Measurements from ENCODE around the gene SLC35E1.
A peak's percentile ranks its signal among the peaks of the same experiment; 100 is the strongest.

Gene SLC35E1

DNA sequence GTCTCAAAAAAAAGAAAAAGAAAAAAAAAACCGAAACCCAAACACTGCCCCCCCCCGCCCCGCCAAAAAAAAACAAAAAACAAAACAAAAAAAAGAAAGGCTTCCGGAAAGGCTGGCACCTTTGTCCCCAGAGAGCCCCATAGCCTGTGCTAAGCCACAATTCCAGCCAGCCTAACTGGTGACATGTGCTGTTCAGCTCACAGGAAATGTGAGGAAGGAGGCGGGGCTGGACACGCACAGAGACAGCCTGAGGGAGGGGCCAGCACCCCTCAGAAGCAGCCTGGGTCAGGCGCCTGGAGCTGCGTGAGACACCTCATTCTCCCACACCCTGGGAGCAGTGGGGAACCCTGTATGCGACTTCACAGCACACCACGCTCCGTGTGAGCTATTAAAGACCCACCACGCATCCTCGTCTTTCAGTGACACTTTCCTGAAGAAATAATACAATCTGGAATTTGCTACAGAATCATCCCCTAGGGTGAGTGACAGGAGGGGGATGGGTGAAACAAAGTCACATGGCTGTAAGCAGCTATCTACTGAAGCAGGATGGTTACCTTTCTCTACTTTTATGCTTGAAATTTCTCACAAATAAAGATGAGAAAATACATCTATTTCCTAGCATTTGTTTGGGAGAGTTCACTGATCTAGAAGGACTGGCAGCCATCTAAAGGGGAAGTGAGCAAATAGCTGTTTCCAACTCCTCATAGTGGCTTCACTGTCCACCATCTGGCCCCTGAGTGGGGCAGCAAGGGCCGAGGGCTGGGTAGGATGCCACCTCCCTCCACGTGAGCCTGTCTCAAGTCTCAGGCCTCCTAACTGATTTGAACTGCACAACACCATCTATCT lies 12.3 kb upstream of the SLC35E1 start:
- H3K27me3 ChIP-seq (ENCODE audit: insufficient read depth, poor library complexity, severe bottlenecking) = no peaks in the 10 kb centered on the region
- peak; percentile 89 for ATAC-seq (ENCODE audit: low read depth)
- H3K9me3 ChIP-seq (ENCODE audit: severe bottlenecking) = no peaks in the 10 kb centered on the region
- peaks cover 27% of the 10 kb centered on the region for H3K4me1 ChIP-seq (ENCODE audit: insufficient read depth, poor library complexity, severe bottlenecking)
- peak overlapping the region; percentile 28 for H3K27ac ChIP-seq (ENCODE audit: poor library complexity, severe bottlenecking)
- H3K36me3 ChIP-seq (ENCODE audit: low read depth) = no peaks in the 10 kb centered on the region; the same call in 1 of the 2 replicates
- H3K4me3 ChIP-seq (ENCODE audit: severe bottlenecking) = no peak overlapping the region
- DNase-seq (ENCODE audit: low spot score) = no peak
- TF ChIP-seq, protein P1, sequence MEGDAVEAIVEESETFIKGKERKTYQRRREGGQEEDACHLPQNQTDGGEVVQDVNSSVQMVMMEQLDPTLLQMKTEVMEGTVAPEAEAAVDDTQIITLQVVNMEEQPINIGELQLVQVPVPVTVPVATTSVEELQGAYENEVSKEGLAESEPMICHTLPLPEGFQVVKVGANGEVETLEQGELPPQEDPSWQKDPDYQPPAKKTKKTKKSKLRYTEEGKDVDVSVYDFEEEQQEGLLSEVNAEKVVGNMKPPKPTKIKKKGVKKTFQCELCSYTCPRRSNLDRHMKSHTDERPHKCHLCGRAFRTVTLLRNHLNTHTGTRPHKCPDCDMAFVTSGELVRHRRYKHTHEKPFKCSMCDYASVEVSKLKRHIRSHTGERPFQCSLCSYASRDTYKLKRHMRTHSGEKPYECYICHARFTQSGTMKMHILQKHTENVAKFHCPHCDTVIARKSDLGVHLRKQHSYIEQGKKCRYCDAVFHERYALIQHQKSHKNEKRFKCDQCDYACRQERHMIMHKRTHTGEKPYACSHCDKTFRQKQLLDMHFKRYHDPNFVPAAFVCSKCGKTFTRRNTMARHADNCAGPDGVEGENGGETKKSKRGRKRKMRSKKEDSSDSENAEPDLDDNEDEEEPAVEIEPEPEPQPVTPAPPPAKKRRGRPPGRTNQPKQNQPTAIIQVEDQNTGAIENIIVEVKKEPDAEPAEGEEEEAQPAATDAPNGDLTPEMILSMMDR (IDR thresholded peaks at IDR 0.05; ENCODE audit: poor library complexity, severe bottlenecking) = no peak

DNA sequence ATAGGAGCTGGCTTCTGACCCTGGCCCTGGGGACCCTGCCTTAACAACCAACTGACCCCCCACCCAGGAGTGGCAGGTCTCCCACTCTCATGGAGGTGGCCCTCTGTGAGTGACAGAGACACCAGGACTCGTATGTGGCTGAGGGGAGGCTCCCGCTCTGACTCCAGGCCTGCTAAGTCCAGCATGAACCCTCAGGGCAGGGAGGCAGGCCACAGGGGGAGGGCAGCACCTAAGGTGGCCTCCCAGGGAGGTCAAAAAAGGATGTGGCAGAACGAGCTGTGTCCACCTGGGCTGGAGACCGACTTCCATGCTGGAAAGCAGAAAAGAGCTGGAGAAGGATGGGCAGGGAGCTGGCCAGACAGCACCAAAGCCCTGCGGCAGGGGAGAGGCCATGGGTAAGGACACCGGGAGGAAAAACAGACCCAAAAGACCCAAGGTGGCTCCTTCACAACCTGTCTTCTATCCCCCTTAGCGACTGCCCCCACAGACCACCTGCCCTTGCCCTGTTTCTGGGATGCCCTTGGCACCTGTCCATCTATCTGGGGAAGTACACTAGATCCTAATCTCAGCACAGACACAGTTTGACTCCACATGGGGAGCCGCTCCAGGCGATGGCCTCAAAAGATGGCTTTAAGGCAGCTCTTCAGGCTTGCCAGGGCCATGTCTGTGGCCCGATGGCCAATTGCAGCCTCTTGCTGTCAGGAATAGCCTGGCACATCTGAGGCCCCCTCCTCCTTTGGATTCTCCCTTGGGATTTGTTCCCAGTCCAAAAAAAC lies 10.5 kb upstream of the SLC35E1 start:
- Histone ChIP-seq H3K9me3 (ENCODE audit: severe bottlenecking) (no peaks in the 10 kb centered on the region), H3K27me3 (ENCODE audit: insufficient read depth, poor library complexity, severe bottlenecking) (no peaks in the 10 kb centered on the region), H3K27ac (ENCODE audit: poor library complexity, severe bottlenecking) (no peak overlapping the region), H3K36me3 (ENCODE audit: low read depth) (peaks cover 10% of the 10 kb centered on the region), H3K4me1 (ENCODE audit: insufficient read depth, poor library complexity, severe bottlenecking) (peaks cover 22% of the 10 kb centered on the region), H3K4me3 (ENCODE audit: severe bottlenecking) (no peak overlapping the region)
- ATAC-seq (ENCODE audit: low read depth) = no peak
- no peak for DNase-seq (ENCODE audit: low spot score)
- TF ChIP-seq, protein P1 (IDR thresholded peaks at IDR 0.05; ENCODE audit: poor library complexity, severe bottlenecking) = no peak

DNA sequence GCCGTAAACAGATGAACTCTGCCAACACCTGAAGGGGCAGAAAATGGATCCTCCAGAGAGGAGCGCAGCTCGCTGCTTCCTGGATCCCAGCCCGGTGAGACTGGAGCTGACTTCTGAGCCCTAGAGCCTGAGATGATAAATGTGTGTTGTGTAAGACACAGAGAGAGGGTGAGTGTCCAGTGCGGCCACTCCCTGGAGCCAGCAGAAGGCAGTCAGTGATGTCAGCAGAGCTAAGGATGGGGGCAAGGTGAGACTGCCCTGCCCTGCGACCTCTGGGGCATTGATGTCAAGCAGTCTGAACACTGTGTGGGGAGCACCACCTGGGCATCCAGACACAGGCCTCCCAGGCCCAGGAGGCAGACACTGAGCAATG lies 9.7 kb upstream of the SLC35E1 start:
- Histone ChIP-seq H3K27ac (ENCODE audit: poor library complexity, severe bottlenecking) (no peak overlapping the region), H3K9me3 (ENCODE audit: severe bottlenecking) (no peaks in the 10 kb centered on the region), H3K4me3 (ENCODE audit: severe bottlenecking) (no peak overlapping the region), H3K4me1 (ENCODE audit: insufficient read depth, poor library complexity, severe bottlenecking) (peaks cover 15% of the 10 kb centered on the region), H3K36me3 (ENCODE audit: low read depth) (peaks cover 13% of the 10 kb centered on the region), H3K27me3 (ENCODE audit: insufficient read depth, poor library complexity, severe bottlenecking) (no peaks in the 10 kb centered on the region)
- ATAC-seq (ENCODE audit: low read depth) (no peak), DNase-seq (ENCODE audit: low spot score) (no peak)
- TF ChIP-seq, protein P1 (IDR thresholded peaks at IDR 0.05; ENCODE audit: poor library complexity, severe bottlenecking) = no peak

DNA sequence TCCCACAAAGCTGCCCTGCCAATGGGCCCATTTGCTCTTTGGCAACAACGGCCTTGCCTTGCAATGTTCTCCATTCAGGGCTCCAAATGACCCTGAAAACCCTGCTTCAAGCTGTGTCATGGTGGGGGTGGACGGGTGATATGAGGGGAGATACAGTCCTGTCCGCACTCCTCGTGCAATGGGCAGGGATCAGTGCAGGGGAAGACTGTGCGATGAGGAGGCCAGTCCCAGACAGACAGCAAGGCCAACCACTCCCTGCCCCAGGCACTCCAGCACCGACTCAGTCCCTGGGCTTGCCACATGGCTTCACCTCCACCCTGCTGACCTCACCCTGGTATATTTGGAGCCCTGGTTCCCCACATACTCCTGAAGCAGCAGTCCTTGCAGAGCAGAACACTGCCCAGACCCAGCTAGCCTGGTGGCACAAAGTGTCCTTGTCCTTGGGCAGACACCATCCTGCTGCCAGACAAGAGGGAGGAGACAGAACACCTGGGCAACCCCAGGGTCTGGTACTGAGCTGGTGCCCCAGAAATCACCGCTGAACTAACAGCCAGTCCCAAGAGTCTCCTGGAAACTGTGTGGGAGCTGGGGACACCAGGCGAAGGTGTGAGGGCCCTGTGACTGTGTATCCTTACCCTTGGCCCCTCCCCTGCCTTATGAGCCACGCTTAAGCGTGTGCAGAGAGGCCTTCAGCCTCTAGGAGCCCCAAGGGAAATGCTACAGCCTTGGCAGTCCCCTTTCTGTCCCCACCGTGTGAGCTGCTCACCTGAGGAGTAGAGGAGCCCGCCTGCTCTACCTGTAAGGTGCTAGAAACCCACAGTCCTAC lies 9.1 kb upstream of the SLC35E1 start:
- no peak for ATAC-seq (ENCODE audit: low read depth)
- Histone ChIP-seq H3K36me3 (ENCODE audit: low read depth) (peaks cover 18% of the 10 kb centered on the region), H3K4me3 (ENCODE audit: severe bottlenecking) (no peak overlapping the region), H3K9me3 (ENCODE audit: severe bottlenecking) (no peaks in the 10 kb centered on the region), H3K27ac (ENCODE audit: poor library complexity, severe bottlenecking) (no peak overlapping the region), H3K27me3 (ENCODE audit: insufficient read depth, poor library complexity, severe bottlenecking) (no peaks in the 10 kb centered on the region), H3K4me1 (ENCODE audit: insufficient read depth, poor library complexity, severe bottlenecking) (peaks cover 13% of the 10 kb centered on the region)
- DNase-seq (ENCODE audit: low spot score) = no peak
- TF ChIP-seq, protein P1 (IDR thresholded peaks at IDR 0.05; ENCODE audit: poor library complexity, severe bottlenecking) = no peak
